Activated CD4-positive, CD25-positive, alpha-beta regulatory T cell treated with anti-CD3 and anti-CD28 coated beads, Interleukin-2, amount 50 U/mL, for 24 hours (primary cell): ENCODE measurements around the gene BCR.
"Not testable (repeated sequence)": the region's sequence is repeated elsewhere in the genome, so short reads cannot be mapped to it uniquely, and the experiment has no call there.

Experiments
- ATAC-seq, 2 donors: fragments of 150-1000 bp; cut with Tn5 transposase; one replicate each; pipeline ENCODE4 v1.10.0; 2021; ENCODE audit warnings: mild to moderate bottlenecking in 1 of 2, moderate library complexity in 1 of 2

BCR gene

GRCh38 chr22:23323960-23324688 lies 143.8 kb downstream of the BCR start:
- ATAC-seq = peak; percentile 88 to 98

GRCh38 chr22:23325183-23325582 lies 144.9 kb downstream of the BCR start:
- no peak for ATAC-seq

GRCh38 chr22:23333822-23334221 lies 153.5 kb downstream of the BCR start:
- ATAC-seq = peak in 1 of 2 donors; percentile 36

- ATAC-seq = not testable (repeated sequence)
Measured at GRCh38 chr22:23337672-23338071, 157.4 kb downstream of the BCR start.

GRCh38 chr22:23341942-23342695 lies 161.8 kb downstream of the BCR start:
- ATAC-seq = not testable (repeated sequence)

- no peak for ATAC-seq
Measured at GRCh38 chr22:23351321-23351720, 171.0 kb downstream of the BCR start.

- no peak for ATAC-seq
Measured at GRCh38 chr22:23353004-23353403, 172.7 kb downstream of the BCR start.

- ATAC-seq = no peak
Measured at GRCh38 chr22:23353696-23354095, 173.4 kb downstream of the BCR start.

- ATAC-seq = no peak
Measured at GRCh38 chr22:23356094-23356493, 175.8 kb downstream of the BCR start.

GRCh38 chr22:23357053-23357452 lies 176.7 kb downstream of the BCR start:
- ATAC-seq = no peak

GRCh38 chr22:23359583-23360123 lies 179.3 kb downstream of the BCR start:
- no peak for ATAC-seq

- no peak for ATAC-seq
Measured at GRCh38 chr22:23361676-23362075, 181.4 kb downstream of the BCR start.

GRCh38 chr22:23363683-23364082 lies 183.4 kb downstream of the BCR start:
- no peak for ATAC-seq

- ATAC-seq = no peak
Measured at GRCh38 chr22:23364389-23364788, 184.1 kb downstream of the BCR start.

- no peak for ATAC-seq
Measured at GRCh38 chr22:23365524-23365923, 185.2 kb downstream of the BCR start.

GRCh38 chr22:23365961-23366360 lies 185.7 kb downstream of the BCR start:
- ATAC-seq = no peak

GRCh38 chr22:23367196-23367595 lies 186.9 kb downstream of the BCR start:
- ATAC-seq = not testable (repeated sequence)
